SK-N-SH (cell line): Measurements from ENCODE around the gene TXNDC8. TPM values are rescaled to one million over a fixed set of nuclear protein-coding genes. Genes with fewer than 3 reads are reported as not detected.

Source experiments
- CTCF ChIA-PET: fragments of 300-600, 350-600 bp; formaldehyde crosslinking; extraction: SDS; loops from one replicate; lab custom pipeline; 2021; lab: Yijun Ruan, JAX
- POLR2A ChIA-PET: fragments of 350-600 bp; sonication (Branson Sonifier 250); formaldehyde crosslinking; extraction: SDS; loops from one replicate; lab custom pipeline; 2020; ENCODE audit warnings: antibody characterized with exemption, inconsistent platforms; lab: Yijun Ruan, JAX
- DNase-seq: peaks from one replicate; pipeline ENCODE4 v3.0.0; 2012
- H2AFZ ChIP-seq: fragments of 200-600 bp; sonication (generic); 2 replicates; pipeline ENCODE4 v1.8.1; 2016; ENCODE audit warnings: antibody characterized with exemption, mild to moderate bottlenecking, low read depth
- H3F3A ChIP-seq: fragments of 200-600 bp; sonication (generic); replicated peaks from 2 replicates; pipeline ENCODE3; 2016; ENCODE audit warnings: antibody characterized with exemption, mild to moderate bottlenecking; ENCODE audit not compliant: insufficient read depth
- H3K27ac ChIP-seq, 2 experiments: fragments of 200-500 bp in 1 of 2; fragments of 200-600 bp in 1 of 2; sonication (Bioruptor generic) in 1 of 2; sonication (generic), shearing (Covaris generic) in 1 of 2; 2 replicates each; pipeline versions ENCODE4 v1.5.1 to v1.6.1; 2014 to 2016; ENCODE audit warnings: low read depth in 2 of 2, inconsistent platforms in 1 of 2, low read length in 1 of 2, mild to moderate bottlenecking in 1 of 2, mixed read lengths in 1 of 2
- H3K27me3 ChIP-seq: fragments of 200-600 bp; sonication (generic), shearing (Covaris generic); 2 replicates; pipeline ENCODE4 v1.6.1; 2016; ENCODE audit warnings: mixed run types; ENCODE audit not compliant: insufficient read depth
- H3K36me3 ChIP-seq, 2 experiments: fragments of 200-500 bp in 1 of 2; fragments of 200-600 bp in 1 of 2; sonication (Bioruptor generic) in 1 of 2; sonication (generic) in 1 of 2; replicated peaks in 1 of 2; 2 replicates each; pipeline versions ENCODE3 to v1.5.1; 2014 to 2016; ENCODE audit warnings: low read length in 1 of 2, mild to moderate bottlenecking in 1 of 2; ENCODE audit not compliant: insufficient read depth in 2 of 2, control insufficient read depth in 1 of 2
- H3K4me1 ChIP-seq, 2 experiments: fragments of 200-500 bp in 1 of 2; fragments of 200-600 bp in 1 of 2; sonication (Bioruptor generic) in 1 of 2; sonication (generic), shearing (Covaris generic) in 1 of 2; 2 replicates each; pipeline versions ENCODE4 v1.5.1 to v1.6.1; 2014 to 2016; ENCODE audit warnings: low read depth in 1 of 2, low read length in 1 of 2, mixed run types in 1 of 2; ENCODE audit not compliant: insufficient read depth in 2 of 2, control insufficient read depth in 1 of 2
- H3K4me2 ChIP-seq: fragments of 200-600 bp; sonication (generic), shearing (Covaris generic); 2 replicates; pipeline ENCODE4 v1.6.1; 2017; ENCODE audit warnings: mixed run types
- H3K4me3 ChIP-seq, 2 experiments: fragments of 200-500 bp in 1 of 2; fragments of 200-600 bp in 1 of 2; sonication (Bioruptor generic) in 1 of 2; sonication (generic), shearing (Covaris generic) in 1 of 2; 2 replicates each; pipeline versions ENCODE4 v1.5.1 to v1.8.1; 2014 to 2016; ENCODE audit warnings: low read depth in 2 of 2, inconsistent platforms in 1 of 2, low read length in 1 of 2, mild to moderate bottlenecking in 1 of 2, mixed read lengths in 1 of 2, moderate library complexity in 1 of 2
- H3K79me2 ChIP-seq: fragments of 200-600 bp; sonication (generic); 2 replicates; pipeline ENCODE4 v1.8.1; 2017; ENCODE audit warnings: mild to moderate bottlenecking; ENCODE audit not compliant: insufficient read depth
- H3K9ac ChIP-seq: fragments of 200-600 bp; sonication (generic); 2 replicates; pipeline ENCODE4 v1.6.1; 2017; ENCODE audit warnings: mixed run types
- H3K9me2 ChIP-seq: fragments of 200-600 bp; sonication (generic); 2 replicates; pipeline ENCODE4 v1.6.1; 2017; ENCODE audit warnings: mixed run types
- H3K9me3 ChIP-seq: fragments of 200-600 bp; sonication (generic); 2 replicates; pipeline ENCODE4 v1.6.1; 2017; ENCODE audit warnings: mixed run types, mild to moderate bottlenecking, moderate library complexity
- H4K20me1 ChIP-seq: fragments of 200-600 bp; sonication (generic); 2 replicates; pipeline ENCODE4 v1.6.1; 2017; ENCODE audit warnings: mild to moderate bottlenecking, mixed run types; ENCODE audit not compliant: insufficient read depth
- CTCF ChIP-seq: fragments of 200-600 bp; sonication (generic); IDR thresholded peaks from 2 replicates; pipeline ENCODE4 v1.6.1; 2017; ENCODE audit warnings: antibody characterized with exemption, mild to moderate bottlenecking, moderate library complexity
- EP300 ChIP-seq, 2 experiments: IDR thresholded peaks; 2 replicates each; pipeline versions ENCODE4 v1.4.0 to v1.6.1; 2012; ENCODE audit warnings: borderline replicate concordance in 1 of 2, low read depth in 1 of 2, low read length in 1 of 2
- EZH2phosphoT487 ChIP-seq: fragments of 200-600 bp; sonication (generic); IDR thresholded peaks from 2 replicates; pipeline ENCODE4 v1.6.1; 2017; ENCODE audit warnings: low read depth, mixed run types, mild to moderate bottlenecking, antibody characterized with exemption, moderate library complexity, borderline replicate concordance
- FOXM1 ChIP-seq: IDR thresholded peaks from 2 replicates; pipeline ENCODE4 v1.4.0; 2012; ENCODE audit warnings: low read depth, mild to moderate bottlenecking
- GATA2 ChIP-seq: sonication (generic); formaldehyde crosslinking; IDR thresholded peaks from 2 replicates; pipeline ENCODE4 v1.5.0; 2020; ENCODE audit warnings: mild to moderate bottlenecking, missing genetic modification reagents
- JUND ChIP-seq: IDR thresholded peaks from 2 replicates; pipeline ENCODE4 v1.4.0; 2012
- MEF2A ChIP-seq: IDR thresholded peaks from 2 replicates; pipeline ENCODE4 v1.4.0; 2012; ENCODE audit warnings: low read depth, borderline replicate concordance
- NFIC ChIP-seq: IDR thresholded peaks from 2 replicates; pipeline ENCODE4 v1.4.0; 2012; ENCODE audit warnings: borderline replicate concordance
- NRF1 ChIP-seq: IDR thresholded peaks from 2 replicates; pipeline ENCODE4 v1.6.1; 2012; ENCODE audit warnings: low read depth, mild to moderate bottlenecking, low read length
- POLR2AphosphoS5 ChIP-seq: IDR thresholded peaks from 2 replicates; pipeline ENCODE4 v1.6.1; 2012; ENCODE audit warnings: low read depth, low read length
- RXRA ChIP-seq: IDR thresholded peaks from 2 replicates; pipeline ENCODE4 v1.4.0; 2012; ENCODE audit warnings: low read depth, mild to moderate bottlenecking, borderline replicate concordance
- SIN3A ChIP-seq: IDR thresholded peaks from 2 replicates; pipeline ENCODE4 v1.6.1; 2012; ENCODE audit warnings: low read depth, mild to moderate bottlenecking, low read length, moderate library complexity, borderline replicate concordance
- TAF1 ChIP-seq: IDR thresholded peaks from 2 replicates; pipeline ENCODE4 v1.6.1; 2012; ENCODE audit warnings: low read depth, mild to moderate bottlenecking, low read length, moderate library complexity, borderline replicate concordance
- TEAD4 ChIP-seq: IDR thresholded peaks from 2 replicates; pipeline ENCODE4 v1.4.0; 2012; ENCODE audit warnings: mild to moderate bottlenecking, borderline replicate concordance; ENCODE audit not compliant: insufficient read depth
- YY1 ChIP-seq: IDR thresholded peaks from 2 replicates; pipeline ENCODE4 v1.4.0; 2012; ENCODE audit warnings: low read depth, mild to moderate bottlenecking
- ZBTB33 ChIP-seq: IDR thresholded peaks from 2 replicates; pipeline ENCODE4 v1.4.0; 2012; ENCODE audit warnings: low read depth, borderline replicate concordance
- WGBS: methylation state at CpG from one replicate; pipeline ENCODE4 v1.1.6; 2017; ENCODE audit warnings: low lambda C conversion rate; 5-methylcytosine and 5-hydroxymethylcytosine counted together
- polyA plus RNA-seq, 3 experiments: library from polyadenylated mRNA; depleted of rRNA; stranded (reverse); fragments of >200 nt; gene quantifications; 2 replicates each; pipeline ENCODE4 v1.2.3, GENCODE V29; 2012

Gene TXNDC8
- polyA plus RNA-seq, 1 of the 3 experiments (the other 2 are of a cell fraction): not detected

GRCh38 chr9:110282018-110282738, 55.5 kb downstream of the TXNDC8 start:
- ChIA-PET CTCF (no interaction called here), POLR2A (no interaction called here)
- H3K36me3 ChIP-seq: no peaks in the 10 kb centered on the region
- no peaks in the 10 kb centered on the region for H3K27me3 ChIP-seq
- no peaks in the 10 kb centered on the region for H4K20me1 ChIP-seq
- H3K9me3 ChIP-seq: no peaks in the 10 kb centered on the region
- no peak overlapping the region for H3K9ac ChIP-seq
- H3K79me2 ChIP-seq: no peaks in the 10 kb centered on the region
- no peaks in the 10 kb centered on the region for H3K9me2 ChIP-seq
- H3K27ac ChIP-seq: no peak overlapping the region
- no peak for DNase-seq
- H3K4me2 ChIP-seq: no peak overlapping the region
- 11% methylated on average over 4 of the region's 4 CpGs for WGBS
- no peak overlapping the region for H2AFZ ChIP-seq
- H3K4me3 ChIP-seq: no peak overlapping the region
- no peaks in the 10 kb centered on the region for H3F3A ChIP-seq
- no peaks in the 10 kb centered on the region for H3K4me1 ChIP-seq
- TF ChIP-seq NRF1 (no peak), GATA2 (CRISPR knock-in tag) (no peak), YY1 (no peak), JUND (no peak), MEF2A (no peak), POLR2AphosphoS5 (no peak), FOXM1 (no peak), TEAD4 (no peak), EZH2phosphoT487 (no peak), ZBTB33 (no peak), NFIC (no peak), TAF1 (no peak), RXRA (no peak)

GRCh38 chr9:110278080-110278707, 59.5 kb downstream of the TXNDC8 start:
- H3K4me3 ChIP-seq: no peak overlapping the region
- TF ChIP-seq EP300 (IDR thresholded peaks at IDR 0.05; ENCODE audit: borderline replicate concordance in 1 of 2, low read depth in 1 of 2, low read length in 1 of 2) (no peak), FOXM1 (no peak), NRF1 (no peak), CTCF (no peak), EZH2phosphoT487 (no peak), SIN3A (no peak)
- H3K27me3 ChIP-seq: no peaks in the 10 kb centered on the region
- H3K36me3 ChIP-seq: no peaks in the 10 kb centered on the region
- H3K9me3 ChIP-seq: no peaks in the 10 kb centered on the region
- H4K20me1 ChIP-seq: no peaks in the 10 kb centered on the region
- no peak overlapping the region for H3K27ac ChIP-seq
- no peak overlapping the region for H3K4me2 ChIP-seq
- CTCF ChIA-PET: no interaction called here
- H3F3A ChIP-seq: no peaks in the 10 kb centered on the region
- no peaks in the 10 kb centered on the region for H3K79me2 ChIP-seq
- no peak overlapping the region for H2AFZ ChIP-seq
- no peak overlapping the region for H3K9ac ChIP-seq
- H3K9me2 ChIP-seq: no peaks in the 10 kb centered on the region
- no peak for DNase-seq
- no peaks in the 10 kb centered on the region for H3K4me1 ChIP-seq
- WGBS: 87% methylated on average over 3 of the region's 3 CpGs
- POLR2A ChIA-PET: no interaction called here
